AG04449 (cell line): Measurements from ENCODE around the gene RYK.
A peak's percentile ranks its signal among the peaks of the same experiment; 100 is the strongest.

ENCODE experiments used
- CTCF ChIA-PET: fragments of 350-600 bp; formaldehyde crosslinking; extraction: SDS; loops from one replicate; lab custom pipeline; 2021; ENCODE audit warnings: antibody characterized with exemption; lab: Yijun Ruan, JAX
- POLR2A ChIA-PET: fragments of 400-600, 350-600 bp; formaldehyde crosslinking; extraction: SDS; loops from one replicate; lab custom pipeline; 2020; ENCODE audit warnings: antibody characterized with exemption, inconsistent platforms; lab: Yijun Ruan, JAX
- DNase-seq: peaks from one replicate; pipeline ENCODE4 v3.0.0-alpha.2; 2010; ENCODE audit warnings: low read depth, low spot score
- H3K4me3 ChIP-seq: 2 replicates; pipeline ENCODE4 v1.5.1; 2011; ENCODE audit warnings: low read depth, mild to moderate bottlenecking, control low read depth, low read length
- TF ChIP-seq, protein P1 (sequence below): IDR thresholded peaks from one replicate; pipeline ENCODE4 v1.5.1; 2011; ENCODE audit warnings: mild to moderate bottlenecking, moderate library complexity, low read length, control low read depth, inconsistent platforms; ENCODE audit not compliant: insufficient read depth; ENCODE audit errors: missing control alignments

The RYK gene

GRCh38 chr3:134250717-134251220 is at the start of gene RYK:
RYK (minus strand) TSS chr3:134250859; CDS start chr3:134250654, 205 bp downstream.
- no peak for DNase-seq
- ChIA-PET CTCF (interaction anchor here (0.7 to 2.7 kb wide), 2 partner anchors 39 to 53 kb away, joined by 7 to 8 read pairs; no protein-coding TSS in a partner anchor), POLR2A (interaction anchor here (0.9 to 1.0 kb wide), 2 partner anchors 39 to 235 kb away, joined by 3 read pairs; partner anchors contain the start of genes ANAPC13 and CEP63)
- peak within 1 kb of the TSS; percentile 86 for H3K4me3 ChIP-seq
- TF ChIP-seq, protein P1, sequence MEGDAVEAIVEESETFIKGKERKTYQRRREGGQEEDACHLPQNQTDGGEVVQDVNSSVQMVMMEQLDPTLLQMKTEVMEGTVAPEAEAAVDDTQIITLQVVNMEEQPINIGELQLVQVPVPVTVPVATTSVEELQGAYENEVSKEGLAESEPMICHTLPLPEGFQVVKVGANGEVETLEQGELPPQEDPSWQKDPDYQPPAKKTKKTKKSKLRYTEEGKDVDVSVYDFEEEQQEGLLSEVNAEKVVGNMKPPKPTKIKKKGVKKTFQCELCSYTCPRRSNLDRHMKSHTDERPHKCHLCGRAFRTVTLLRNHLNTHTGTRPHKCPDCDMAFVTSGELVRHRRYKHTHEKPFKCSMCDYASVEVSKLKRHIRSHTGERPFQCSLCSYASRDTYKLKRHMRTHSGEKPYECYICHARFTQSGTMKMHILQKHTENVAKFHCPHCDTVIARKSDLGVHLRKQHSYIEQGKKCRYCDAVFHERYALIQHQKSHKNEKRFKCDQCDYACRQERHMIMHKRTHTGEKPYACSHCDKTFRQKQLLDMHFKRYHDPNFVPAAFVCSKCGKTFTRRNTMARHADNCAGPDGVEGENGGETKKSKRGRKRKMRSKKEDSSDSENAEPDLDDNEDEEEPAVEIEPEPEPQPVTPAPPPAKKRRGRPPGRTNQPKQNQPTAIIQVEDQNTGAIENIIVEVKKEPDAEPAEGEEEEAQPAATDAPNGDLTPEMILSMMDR: no peak

- ChIA-PET POLR2A (no interaction called here), CTCF (interaction anchor here (0.6 to 26.1 kb wide), 16 partner anchors 10 to 370 kb away, joined by 3 to 690 read pairs (median 4); partner anchors contain the start of genes ANAPC13 and CEP63)
- no peak for DNase-seq
- TF ChIP-seq, protein P1: no peak
- H3K4me3 ChIP-seq: no peak overlapping the region
Observed at GRCh38 chr3:134299888-134300206, 49.2 kb upstream of the RYK start.

DNA sequence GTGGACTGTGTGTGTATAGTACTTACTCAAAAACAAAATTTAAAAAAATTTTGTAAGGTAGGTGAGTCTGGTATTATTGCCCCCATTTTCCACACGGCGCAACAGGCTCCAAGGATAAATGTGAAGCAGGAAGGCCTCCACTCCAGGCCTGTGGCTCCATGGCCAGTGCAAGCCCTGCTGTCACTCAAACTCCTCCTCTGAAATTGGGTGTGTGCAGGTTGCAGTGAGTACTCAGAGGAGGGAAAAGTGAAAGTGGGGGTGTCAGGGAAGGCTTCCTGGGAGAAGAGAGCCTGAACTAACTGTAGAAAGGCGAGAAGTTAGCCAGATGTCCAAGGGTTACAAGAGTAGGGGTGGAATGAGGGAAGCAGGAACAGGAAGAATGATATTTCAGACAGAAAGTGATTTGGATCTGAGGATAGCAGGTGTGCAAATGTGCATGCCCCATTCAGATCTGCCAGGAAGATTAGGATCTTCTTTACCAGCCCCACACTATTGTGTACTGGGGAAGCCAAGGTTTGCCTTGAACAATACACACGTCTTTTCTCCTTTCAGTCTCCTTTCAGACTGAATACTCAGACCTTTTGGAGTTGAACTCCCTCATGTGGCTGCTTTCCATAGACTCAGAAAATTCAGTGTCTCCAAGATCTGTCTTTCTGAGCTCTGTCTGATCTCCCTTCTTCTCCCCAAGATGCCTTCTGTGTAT is 48.7 kb upstream of the RYK start:
- TF ChIP-seq, protein P1: peak; percentile 47
- DNase-seq: no peak

DNA sequence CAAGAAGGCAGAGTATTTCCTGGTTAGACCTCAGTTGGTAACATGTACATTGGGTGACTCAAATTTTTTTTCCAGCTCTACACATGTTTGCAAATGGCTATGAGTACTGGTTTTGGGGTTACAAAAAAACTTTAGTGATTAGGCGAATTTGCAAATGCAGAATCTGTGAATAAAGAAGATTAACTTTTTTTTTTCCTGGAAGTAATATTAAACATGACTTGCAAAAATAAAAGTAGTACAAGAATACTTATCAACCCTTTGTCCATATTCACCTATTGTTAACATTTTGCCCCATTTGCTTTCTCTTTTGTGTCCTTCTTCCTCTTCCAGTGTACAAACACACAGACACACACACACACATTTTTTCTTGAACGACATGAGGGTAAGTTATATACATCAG is 47.6 kb upstream of the RYK start:
- CTCF ChIA-PET: interaction anchor here (0.7 to 26.1 kb wide), 9 partner anchors 8 to 368 kb away, joined by 3 to 690 read pairs (median 4); partner anchors contain the start of genes ANAPC13 and CEP63
- POLR2A ChIA-PET: no interaction called here
- TF ChIP-seq, protein P1: no peak
- no peak for DNase-seq
- H3K4me3 ChIP-seq: no peak overlapping the region

More for the DNA sequence above, 48.7 kb upstream of the RYK start:
- H3K4me3 ChIP-seq: no peak overlapping the region
- POLR2A ChIA-PET: no interaction called here
- CTCF ChIA-PET: interaction anchor here (0.6 to 26.1 kb wide), 18 partner anchors 10 to 369 kb away, joined by 3 to 690 read pairs (median 4); partner anchors contain the start of genes ANAPC13 and CEP63

DNA sequence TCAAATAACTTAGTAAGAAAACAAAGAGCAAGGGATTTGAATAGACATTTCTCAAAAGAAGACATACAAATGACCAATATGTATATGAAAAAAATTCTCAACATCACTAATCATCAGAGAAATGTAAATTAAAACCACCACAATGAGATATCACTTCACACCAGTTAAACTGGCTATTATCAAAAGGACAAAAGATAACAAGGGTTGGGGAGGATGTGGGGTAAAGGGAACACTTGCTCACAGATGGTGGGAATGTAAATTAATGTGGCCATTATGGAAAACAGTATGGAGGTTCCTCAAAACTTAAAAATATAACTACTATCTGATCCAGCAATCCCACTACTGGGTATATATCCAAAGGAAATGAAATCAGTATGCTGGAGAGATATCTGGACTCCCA is 46.0 kb upstream of the RYK start:
- no peak overlapping the region for H3K4me3 ChIP-seq
- no peak for DNase-seq
- ChIA-PET POLR2A (no interaction called here), CTCF (interaction anchor here (3.7 kb wide), 1 partner anchor 84 kb away, joined by 25 read pairs; no protein-coding TSS in a partner anchor)
- TF ChIP-seq, protein P1: no peak

DNA sequence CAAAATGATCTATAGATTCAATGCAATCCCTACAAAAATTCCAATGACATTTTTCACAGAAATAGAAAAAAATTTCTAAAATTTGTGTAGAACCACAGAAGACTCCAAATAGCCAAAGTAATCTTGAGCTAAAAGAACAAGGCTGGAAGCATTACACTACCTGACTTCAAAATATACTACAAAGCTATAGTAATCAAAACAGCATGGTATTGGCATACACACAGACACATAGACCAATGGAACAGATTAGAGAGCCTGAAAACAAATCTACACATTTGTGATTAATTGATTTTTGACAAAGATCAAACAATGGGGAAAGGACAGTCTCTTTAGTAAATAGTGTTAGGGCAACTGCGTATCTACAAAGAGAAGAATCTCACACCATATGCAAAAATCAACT is 45.3 kb upstream of the RYK start:
- H3K4me3 ChIP-seq: no peak overlapping the region
- CTCF ChIA-PET: interaction anchor here (0.6 to 3.7 kb wide), 6 partner anchors 12 to 830 kb away, joined by 3 to 25 read pairs (median 4); no protein-coding TSS in a partner anchor
- DNase-seq: no peak
- TF ChIP-seq, protein P1: no peak
- POLR2A ChIA-PET: no interaction called here
